IMR-90 (cell line): ENCODE measurements around the gene EFHC2. TPM values are rescaled to one million over a fixed set of nuclear protein-coding genes. Genes with fewer than 3 reads are reported as not detected.

Experiments
- ATAC-seq: fragments of 200-7000 bp; cut with Tn5 transposase; 2 replicates; pipeline ENCODE4 v1.9.1; 2020; ENCODE audit warnings: low read depth, mild to moderate bottlenecking, moderate library complexity
- BruUV-seq: library from RNA; stranded (reverse); fragments of 400-500 nt; replicated peaks from 2 replicates; lab custom pipeline; 2021; lab: Mats Ljungman, UMichigan
- CTCF ChIA-PET: fragments of 300-600 bp; formaldehyde crosslinking; extraction: SDS; loops from one replicate; lab custom pipeline; 2021; ENCODE audit warnings: antibody characterized with exemption; lab: Yijun Ruan, JAX
- POLR2A ChIA-PET: fragments of 300-600 bp; sonication (Branson Sonifier 250); formaldehyde crosslinking; loops from one replicate; lab custom pipeline; 2022; ENCODE audit warnings: antibody characterized with exemption; ENCODE audit not compliant: unreplicated experiment; lab: Charles Lee
- DNase-seq: peaks from one replicate; pipeline ENCODE4 v3.0.0; 2013
- H2AFZ ChIP-seq: replicated peaks from 2 replicates; pipeline ENCODE3; 2013; ENCODE audit warnings: low read length, mild to moderate bottlenecking; ENCODE audit not compliant: poor library complexity
- H2AK5ac ChIP-seq: 2 replicates; pipeline ENCODE4 v1.6.1; 2013; ENCODE audit warnings: low read depth, low read length, inconsistent platforms
- H2AK9ac ChIP-seq: replicated peaks from 2 replicates; pipeline ENCODE3; 2013; ENCODE audit warnings: mild to moderate bottlenecking, low read depth, low read length, moderate library complexity; ENCODE audit not compliant: poor library complexity
- H2BK120ac ChIP-seq: 2 replicates; pipeline ENCODE4 v1.6.1; 2013; ENCODE audit warnings: low read depth, low read length, inconsistent platforms
- H2BK15ac ChIP-seq: 3 replicates; pipeline ENCODE4 v1.6.1; 2013; ENCODE audit warnings: low read depth, low read length, inconsistent platforms
- H2BK20ac ChIP-seq: 2 replicates; pipeline ENCODE4 v1.6.1; 2013; ENCODE audit warnings: low read depth, mild to moderate bottlenecking, inconsistent platforms, low read length, moderate library complexity
- H2BK5ac ChIP-seq: 2 replicates; pipeline ENCODE4 v1.6.1; 2013; ENCODE audit warnings: mild to moderate bottlenecking, low read depth, low read length, inconsistent platforms; ENCODE audit not compliant: poor library complexity, severe bottlenecking
- H3K14ac ChIP-seq: replicated peaks from 2 replicates; pipeline ENCODE4 v1.6.1; 2013; ENCODE audit warnings: low read depth, low read length, inconsistent platforms
- H3K18ac ChIP-seq: 2 replicates; pipeline ENCODE4 v1.6.1; 2013; ENCODE audit warnings: low read depth, low read length, control low read depth
- H3K23ac ChIP-seq: 2 replicates; pipeline ENCODE4 v1.6.1; 2013; ENCODE audit warnings: low read depth, low read length, inconsistent platforms
- H3K27ac ChIP-seq: 2 replicates; pipeline ENCODE4 v1.5.1; 2013; ENCODE audit warnings: mild to moderate bottlenecking, control low read depth, low read length; ENCODE audit not compliant: insufficient read depth
- H3K27me3 ChIP-seq: 2 replicates; pipeline ENCODE4 v1.6.1; 2013; ENCODE audit warnings: low read length; ENCODE audit not compliant: control insufficient read depth, insufficient read depth
- H3K36me3 ChIP-seq: 2 replicates; pipeline ENCODE4 v1.6.1; 2013; ENCODE audit warnings: low read length, mixed read lengths; ENCODE audit not compliant: control insufficient read depth, insufficient read depth
- H3K4ac ChIP-seq: 2 replicates; pipeline ENCODE4 v1.6.1; 2013; ENCODE audit warnings: low read depth, low read length, inconsistent platforms
- H3K4me1 ChIP-seq: 2 replicates; pipeline ENCODE4 v1.6.1; 2013; ENCODE audit warnings: low read length, mixed read lengths; ENCODE audit not compliant: control insufficient read depth, insufficient read depth
- H3K4me2 ChIP-seq: 2 replicates; pipeline ENCODE4 v1.6.1; 2013; ENCODE audit warnings: low read depth, mild to moderate bottlenecking, control low read depth, low read length, moderate library complexity
- H3K4me3 ChIP-seq: 2 replicates; pipeline ENCODE4 v1.5.1; 2013; ENCODE audit warnings: low read depth, mild to moderate bottlenecking, control low read depth, low read length, moderate library complexity; ENCODE audit not compliant: insufficient read depth
- H3K56ac ChIP-seq: 2 replicates; pipeline ENCODE4 v1.6.1; 2013; ENCODE audit warnings: low read length, inconsistent platforms; ENCODE audit not compliant: insufficient read depth; ENCODE audit errors: extremely low read depth
- H3K79me1 ChIP-seq, 2 experiments: 2 replicates each; pipeline ENCODE4 v1.6.1; 2013; ENCODE audit warnings: low read length in 2 of 2, inconsistent platforms in 1 of 2, low read depth in 1 of 2
- H3K9ac ChIP-seq: 2 replicates; pipeline ENCODE4 v1.6.1; 2013; ENCODE audit warnings: low read depth, low read length, control low read depth
- H3K9me1 ChIP-seq: 2 replicates; pipeline ENCODE4 v1.6.1; 2013; ENCODE audit warnings: low read length, inconsistent platforms; ENCODE audit not compliant: insufficient read depth
- H3K9me3 ChIP-seq: 2 replicates; pipeline ENCODE4 v1.6.1; 2013; ENCODE audit warnings: low read length; ENCODE audit not compliant: control insufficient read depth, insufficient read depth
- H4K20me1 ChIP-seq: 2 replicates; pipeline ENCODE4 v1.6.1; 2013; ENCODE audit warnings: low read length, inconsistent platforms; ENCODE audit not compliant: insufficient read depth
- H4K5ac ChIP-seq: 2 replicates; pipeline ENCODE4 v1.6.1; 2013; ENCODE audit warnings: mild to moderate bottlenecking, low read depth, low read length, control low read depth
- H4K8ac ChIP-seq, 2 experiments: 2 replicates each; pipeline ENCODE4 v1.6.1; 2013; ENCODE audit warnings: low read depth in 2 of 2, low read length in 2 of 2, control low read depth in 1 of 2, inconsistent platforms in 1 of 2
- H4K91ac ChIP-seq: 2 replicates; pipeline ENCODE4 v1.6.1; 2013; ENCODE audit warnings: low read depth, low read length, inconsistent platforms; ENCODE audit not compliant: insufficient read depth
- BHLHE40 ChIP-seq: fragments of 150-350 bp; IDR thresholded peaks from 2 replicates; pipeline ENCODE4 v1.6.1; 2016; ENCODE audit warnings: mild to moderate bottlenecking, low read depth, low read length
- CEBPB ChIP-seq: IDR thresholded peaks from 2 replicates; pipeline ENCODE4 v1.6.1; 2012; ENCODE audit warnings: low read depth, low read length, improper control_type of control experiment
- CHD1 ChIP-seq: IDR thresholded peaks from 2 replicates; pipeline ENCODE4 v1.6.1; 2012; ENCODE audit warnings: low read depth, low read length, improper control_type of control experiment
- FOS ChIP-seq: fragments of 150-350 bp; IDR thresholded peaks from 2 replicates; pipeline ENCODE4 v1.6.1; 2016; ENCODE audit warnings: low read depth, low read length
- MAFK ChIP-seq: IDR thresholded peaks from 2 replicates; pipeline ENCODE4 v1.6.1; 2012; ENCODE audit warnings: low read depth, low read length, improper control_type of control experiment
- MAZ ChIP-seq: IDR thresholded peaks from 2 replicates; pipeline ENCODE4 v1.6.1; 2012; ENCODE audit warnings: low read depth, mild to moderate bottlenecking, low read length, improper control_type of control experiment, moderate library complexity, borderline replicate concordance
- MXI1 ChIP-seq: IDR thresholded peaks from 2 replicates; pipeline ENCODE4 v1.6.1; 2012; ENCODE audit warnings: low read depth, mild to moderate bottlenecking, low read length, moderate library complexity, borderline replicate concordance
- NFE2L2 ChIP-seq: fragments of 150-350 bp; IDR thresholded peaks from 2 replicates; pipeline ENCODE4 v1.6.1; 2016; ENCODE audit warnings: low read depth, mild to moderate bottlenecking, low read length
- POLR2A ChIP-seq: IDR thresholded peaks from 2 replicates; pipeline ENCODE4 v1.6.1; 2012; ENCODE audit warnings: mild to moderate bottlenecking, low read depth, low read length
- RAD21 ChIP-seq: IDR thresholded peaks from 2 replicates; pipeline ENCODE4 v1.6.1; 2012; ENCODE audit warnings: low read length, improper control_type of control experiment
- RCOR1 ChIP-seq: IDR thresholded peaks from 2 replicates; pipeline ENCODE4 v1.6.1; 2012; ENCODE audit warnings: mild to moderate bottlenecking, low read length, improper control_type of control experiment; ENCODE audit not compliant: insufficient replicate concordance
- RFX5 ChIP-seq: IDR thresholded peaks from 2 replicates; pipeline ENCODE4 v1.8.0; 2012; ENCODE audit warnings: low read depth, mild to moderate bottlenecking, low read length, moderate library complexity
- SMC3 ChIP-seq: fragments of 150-350 bp; IDR thresholded peaks from 2 replicates; pipeline ENCODE4 v1.6.1; 2016; ENCODE audit warnings: low read depth, mild to moderate bottlenecking, antibody characterized with exemption, low read length, moderate library complexity
- WGBS, 2 experiments: methylation state at CpG; one replicate each; pipeline versions ENCODE4 v1.1.5 to v1.1.7; 2013; ENCODE audit warnings: missing lambda C conversion rate in 2 of 2; ENCODE audit not compliant: insufficient read length in 1 of 2; ENCODE audit errors: extremely low coverage in 2 of 2; 5-methylcytosine and 5-hydroxymethylcytosine counted together
- dilution Hi-C: fragments of 300-500 bp; cut with HindIII; formaldehyde crosslinking; loops from one replicate; pipeline ENCODE4 v1.14.3; 2018; ENCODE audit warnings: low sequenced_read_pairs; ENCODE audit not compliant: unreplicated experiment
- in situ Hi-C: fragments of 300-500 bp; cut with MboI; formaldehyde crosslinking; loops from 3 replicates; pipeline ENCODE4 v1.14.3; 2019; ENCODE audit warnings: low sequenced_read_pairs, inconsistent platforms, mixed read lengths
- intact Hi-C: fragments of 100-400 bp; cut with micrococcal nuclease; formaldehyde crosslinking; loops from 2 replicates; pipeline ENCODE4 v1.10.0; 2022
- polyA plus RNA-seq, 3 experiments: library from polyadenylated mRNA; depleted of rRNA; stranded (reverse); fragments of >200 nt; gene quantifications; 2 replicates each; pipeline ENCODE4 v1.2.3, GENCODE V29; 2012; ENCODE audit warnings: low replicate concordance in 1 of 3
- total RNA-seq: library from RNA; depleted of rRNA; stranded (reverse); fragments of >200 nt; gene quantifications from 2 replicates; pipeline ENCODE4 v1.2.3, GENCODE V29; 2012
- TF ChIP-seq, protein P1 (sequence below): fragments of 150-350 bp; IDR thresholded peaks from 2 replicates; pipeline ENCODE4 v1.6.1; 2016; ENCODE audit warnings: low read depth, mild to moderate bottlenecking, low read length, moderate library complexity, borderline replicate concordance
- TF ChIP-seq, protein P2 (sequence below): conservative IDR thresholded peaks from 2 replicates; pipeline ENCODE4 v1.5.1; 2012; ENCODE audit warnings: mild to moderate bottlenecking, low read depth, low read length, improper control_type of control experiment
- TF ChIP-seq, protein P3 (sequence below): fragments of 150-350 bp; IDR thresholded peaks from 2 replicates; pipeline ENCODE4 v1.6.1; 2017; ENCODE audit warnings: mild to moderate bottlenecking, antibody characterized with exemption, low read length, low read depth

EFHC2 gene
- total and polyA plus RNA-seq, 2 of the 4 experiments (the other 2 are of a cell fraction) = 0.18 to 0.24 TPM

- ChIA-PET CTCF (no interaction called here), POLR2A (no interaction called here)
- no peak overlapping the region for H2BK20ac ChIP-seq
- no peak overlapping the region for H2BK5ac ChIP-seq
- H3K18ac ChIP-seq = no peak overlapping the region
- WGBS, 2 experiments = no CpG with 5 or more reads among the region's 8 CpGs
- no peak for DNase-seq
- no peaks in the 10 kb centered on the region for H4K20me1 ChIP-seq
- H3K4ac ChIP-seq = no peak overlapping the region
- H2AK9ac ChIP-seq = no peak overlapping the region
- in situ Hi-C loops = no loop called here
- H3K27ac ChIP-seq = no peak overlapping the region
- TF ChIP-seq POLR2A (no peak), NFE2L2 (no peak), MXI1 (no peak), MAFK (no peak), SMC3 (no peak), BHLHE40 (no peak), RAD21 (no peak), MAZ (no peak), FOS (no peak), CHD1 (no peak), RCOR1 (no peak), RFX5 (no peak), CEBPB (no peak)
- TF ChIP-seq, protein P1, sequence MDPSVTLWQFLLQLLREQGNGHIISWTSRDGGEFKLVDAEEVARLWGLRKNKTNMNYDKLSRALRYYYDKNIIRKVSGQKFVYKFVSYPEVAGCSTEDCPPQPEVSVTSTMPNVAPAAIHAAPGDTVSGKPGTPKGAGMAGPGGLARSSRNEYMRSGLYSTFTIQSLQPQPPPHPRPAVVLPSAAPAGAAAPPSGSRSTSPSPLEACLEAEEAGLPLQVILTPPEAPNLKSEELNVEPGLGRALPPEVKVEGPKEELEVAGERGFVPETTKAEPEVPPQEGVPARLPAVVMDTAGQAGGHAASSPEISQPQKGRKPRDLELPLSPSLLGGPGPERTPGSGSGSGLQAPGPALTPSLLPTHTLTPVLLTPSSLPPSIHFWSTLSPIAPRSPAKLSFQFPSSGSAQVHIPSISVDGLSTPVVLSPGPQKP = no peak
- TF ChIP-seq, protein P2, sequence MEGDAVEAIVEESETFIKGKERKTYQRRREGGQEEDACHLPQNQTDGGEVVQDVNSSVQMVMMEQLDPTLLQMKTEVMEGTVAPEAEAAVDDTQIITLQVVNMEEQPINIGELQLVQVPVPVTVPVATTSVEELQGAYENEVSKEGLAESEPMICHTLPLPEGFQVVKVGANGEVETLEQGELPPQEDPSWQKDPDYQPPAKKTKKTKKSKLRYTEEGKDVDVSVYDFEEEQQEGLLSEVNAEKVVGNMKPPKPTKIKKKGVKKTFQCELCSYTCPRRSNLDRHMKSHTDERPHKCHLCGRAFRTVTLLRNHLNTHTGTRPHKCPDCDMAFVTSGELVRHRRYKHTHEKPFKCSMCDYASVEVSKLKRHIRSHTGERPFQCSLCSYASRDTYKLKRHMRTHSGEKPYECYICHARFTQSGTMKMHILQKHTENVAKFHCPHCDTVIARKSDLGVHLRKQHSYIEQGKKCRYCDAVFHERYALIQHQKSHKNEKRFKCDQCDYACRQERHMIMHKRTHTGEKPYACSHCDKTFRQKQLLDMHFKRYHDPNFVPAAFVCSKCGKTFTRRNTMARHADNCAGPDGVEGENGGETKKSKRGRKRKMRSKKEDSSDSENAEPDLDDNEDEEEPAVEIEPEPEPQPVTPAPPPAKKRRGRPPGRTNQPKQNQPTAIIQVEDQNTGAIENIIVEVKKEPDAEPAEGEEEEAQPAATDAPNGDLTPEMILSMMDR = no peak
- TF ChIP-seq, protein P3, sequence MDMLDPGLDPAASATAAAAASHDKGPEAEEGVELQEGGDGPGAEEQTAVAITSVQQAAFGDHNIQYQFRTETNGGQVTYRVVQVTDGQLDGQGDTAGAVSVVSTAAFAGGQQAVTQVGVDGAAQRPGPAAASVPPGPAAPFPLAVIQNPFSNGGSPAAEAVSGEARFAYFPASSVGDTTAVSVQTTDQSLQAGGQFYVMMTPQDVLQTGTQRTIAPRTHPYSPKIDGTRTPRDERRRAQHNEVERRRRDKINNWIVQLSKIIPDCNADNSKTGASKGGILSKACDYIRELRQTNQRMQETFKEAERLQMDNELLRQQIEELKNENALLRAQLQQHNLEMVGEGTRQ = no peak
- H3K9me3 ChIP-seq = no peaks in the 10 kb centered on the region
- no peak overlapping the region for H3K9ac ChIP-seq
- no peak overlapping the region for H2BK15ac ChIP-seq
- H3K9me1 ChIP-seq = no peaks in the 10 kb centered on the region
- no peak overlapping the region for H3K4me2 ChIP-seq
- no peak overlapping the region for H3K56ac ChIP-seq
- H3K4me3 ChIP-seq = no peak overlapping the region
- no peaks in the 10 kb centered on the region for H3K79me1 ChIP-seq
- H2AFZ ChIP-seq = no peak overlapping the region
- no peak overlapping the region for H4K91ac ChIP-seq
- H3K4me1 ChIP-seq = no peaks in the 10 kb centered on the region
- peaks cover 2% of the 10 kb centered on the region; the same call in 1 of the 2 replicates for H3K27me3 ChIP-seq
- no peaks in the 10 kb centered on the region for H3K36me3 ChIP-seq
- no peak overlapping the region for H4K5ac ChIP-seq
- no peak overlapping the region for H2BK120ac ChIP-seq
- H3K14ac ChIP-seq = no peak overlapping the region
- intact Hi-C loops = no loop called here
- no peak overlapping the region for H2AK5ac ChIP-seq
- H4K8ac ChIP-seq = no peak overlapping the region
- no peak overlapping the region for H3K23ac ChIP-seq
- dilution Hi-C loops = no loop called here
- no TSS peak for BruUV-seq
- ATAC-seq = no peak
Observed at GRCh38 chrX:44144177-44144945, 199.1 kb downstream of the EFHC2 start.
